ENCODE results near the gene EGFR.

Gene EGFR

DNA sequence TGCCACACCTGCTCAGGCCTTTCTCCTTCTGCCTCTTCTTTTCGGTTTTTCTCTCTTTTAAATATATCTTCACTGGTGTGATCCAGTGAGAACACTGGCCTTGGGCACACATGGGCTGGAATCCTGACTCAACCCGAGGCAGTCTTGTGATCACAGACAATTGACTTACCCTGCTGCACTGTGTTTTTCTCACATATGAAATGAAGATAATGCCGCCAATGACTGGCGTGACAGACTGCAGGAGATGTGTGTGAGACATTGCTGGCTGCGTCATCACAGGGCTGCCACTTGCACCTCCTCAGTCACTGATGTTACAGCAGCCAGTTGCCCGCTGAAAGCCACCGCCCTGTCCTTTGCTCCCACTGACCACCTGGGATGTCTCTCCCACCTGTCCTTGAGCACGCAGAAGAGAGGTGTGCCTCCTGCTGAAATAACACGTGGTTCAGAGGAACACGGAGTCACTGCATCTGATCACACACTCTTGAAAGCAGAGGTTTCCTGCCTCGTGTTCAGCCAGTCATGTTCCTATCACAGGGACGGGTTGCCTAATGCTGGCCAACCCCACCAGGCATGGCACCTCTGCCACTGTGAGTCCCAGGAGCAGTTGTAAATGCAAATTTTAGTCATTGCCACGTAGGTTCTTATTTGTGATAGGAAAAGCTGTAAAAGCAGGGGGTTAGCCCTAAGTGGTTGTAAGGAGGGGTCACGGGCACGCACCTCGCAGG, 221.8 kb downstream of the EGFR start:
- Mint-ChIP-seq H3K27ac (no peak overlapping the region), H3K36me3 (ENCODE audit: low read depth) (no peaks in the 10 kb centered on the region), H3K9me3 (no peaks in the 10 kb centered on the region), H3K27me3 (no peaks in the 10 kb centered on the region), H3K4me1 (ENCODE audit: low read depth) (no peaks in the 10 kb centered on the region), H3K4me3 (no peak overlapping the region)
- intact Hi-C loops (cut with micrococcal nuclease), result no loop called here

DNA sequence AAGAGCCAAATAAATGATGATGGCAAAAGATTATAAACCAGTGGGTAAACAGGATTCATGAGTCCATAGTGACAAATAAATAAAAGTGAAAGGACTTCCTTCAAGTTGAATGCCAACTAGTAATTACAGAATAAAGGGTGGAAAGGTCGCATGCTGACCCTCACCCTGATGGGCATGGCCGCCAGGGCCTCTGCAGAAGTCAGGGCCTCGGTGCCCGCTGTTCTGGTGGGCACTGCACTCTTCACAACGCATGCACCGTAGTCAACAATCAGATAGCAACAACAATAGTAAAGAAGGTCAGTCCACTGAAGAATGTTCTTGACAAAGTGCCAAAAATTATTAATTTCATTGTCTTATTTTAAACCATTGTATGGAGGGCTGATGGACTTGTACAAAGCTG, 223.1 kb downstream of the EGFR start:
- Mint-ChIP-seq H3K4me3 (no peak overlapping the region), H3K4me1 (ENCODE audit: low read depth) (no peaks in the 10 kb centered on the region), H3K27me3 (peaks cover 2% of the 10 kb centered on the region), H3K9me3 (no peaks in the 10 kb centered on the region), H3K27ac (no peak overlapping the region), H3K36me3 (ENCODE audit: low read depth) (no peaks in the 10 kb centered on the region)
- intact Hi-C loops (cut with micrococcal nuclease), result no loop called here

DNA sequence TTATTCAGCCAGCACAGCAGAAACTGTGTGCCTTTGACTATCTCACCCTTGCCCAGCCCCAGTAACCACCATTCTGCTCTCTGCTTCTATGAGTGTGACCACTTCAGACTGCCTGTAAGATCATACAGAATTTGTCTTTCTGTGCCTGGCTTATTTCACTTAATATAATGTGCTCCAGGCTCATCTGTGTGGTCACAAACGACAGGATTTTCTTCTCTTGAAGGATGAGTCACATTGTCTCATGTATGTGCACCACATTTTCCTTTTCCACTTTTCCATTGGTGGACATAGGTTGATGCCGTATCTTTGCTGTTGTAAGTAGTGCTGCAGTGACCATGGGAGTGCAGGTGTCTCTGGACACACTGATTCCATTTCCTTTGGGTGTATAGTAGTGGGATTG, 223.8 kb downstream of the EGFR start:
- H3K36me3 Mint-ChIP-seq (ENCODE audit: low read depth), result no peaks in the 10 kb centered on the region
- peaks cover 2% of the 10 kb centered on the region for H3K27me3 Mint-ChIP-seq
- H3K9me3 Mint-ChIP-seq, result no peaks in the 10 kb centered on the region
- intact Hi-C loops (cut with micrococcal nuclease), result no loop called here
- no peak overlapping the region for H3K4me3 Mint-ChIP-seq
- no peaks in the 10 kb centered on the region for H3K4me1 Mint-ChIP-seq (ENCODE audit: low read depth)
- H3K27ac Mint-ChIP-seq, result no peak overlapping the region

DNA sequence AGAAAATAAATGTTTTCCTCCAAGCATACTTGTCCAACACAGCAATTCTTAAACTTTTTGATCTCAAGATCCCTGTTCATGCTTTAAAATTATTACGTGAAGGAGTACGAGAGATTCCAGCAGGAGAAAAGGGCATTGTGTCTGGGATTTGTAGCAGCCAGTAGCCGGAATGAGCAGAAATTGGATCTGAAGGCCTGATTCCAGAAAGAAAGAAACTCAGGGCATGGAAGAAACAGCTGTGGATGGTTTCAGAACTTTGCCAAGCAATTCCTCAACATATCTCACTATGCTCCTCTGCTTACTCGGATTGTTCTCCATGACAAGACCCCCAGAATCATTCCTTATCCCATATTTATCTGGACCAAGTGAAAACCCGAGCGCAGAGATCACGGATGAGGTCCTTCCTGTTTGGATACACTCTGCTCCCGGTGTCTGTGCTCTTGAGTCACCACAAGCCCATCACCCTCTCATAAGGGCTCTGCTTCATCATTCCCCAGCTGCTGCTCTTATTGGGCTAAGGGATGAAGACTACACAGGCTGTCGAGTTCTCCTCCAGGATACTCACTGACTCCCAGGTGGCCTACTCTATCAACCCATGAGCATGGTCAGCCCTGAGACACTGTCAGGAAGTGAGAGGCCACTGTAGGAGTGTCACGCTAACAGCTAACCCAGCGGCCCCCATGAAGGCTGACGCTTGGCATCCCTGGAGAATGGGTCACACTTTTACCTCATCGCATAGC, 225.4 kb downstream of the EGFR start:
- Mint-ChIP-seq H3K36me3 (ENCODE audit: low read depth) (no peaks in the 10 kb centered on the region), H3K27ac (no peak overlapping the region), H3K27me3 (peaks cover 2% of the 10 kb centered on the region), H3K4me3 (no peak overlapping the region), H3K4me1 (ENCODE audit: low read depth) (no peaks in the 10 kb centered on the region), H3K9me3 (no peaks in the 10 kb centered on the region)
- intact Hi-C loops (cut with micrococcal nuclease), result no loop called here

DNA sequence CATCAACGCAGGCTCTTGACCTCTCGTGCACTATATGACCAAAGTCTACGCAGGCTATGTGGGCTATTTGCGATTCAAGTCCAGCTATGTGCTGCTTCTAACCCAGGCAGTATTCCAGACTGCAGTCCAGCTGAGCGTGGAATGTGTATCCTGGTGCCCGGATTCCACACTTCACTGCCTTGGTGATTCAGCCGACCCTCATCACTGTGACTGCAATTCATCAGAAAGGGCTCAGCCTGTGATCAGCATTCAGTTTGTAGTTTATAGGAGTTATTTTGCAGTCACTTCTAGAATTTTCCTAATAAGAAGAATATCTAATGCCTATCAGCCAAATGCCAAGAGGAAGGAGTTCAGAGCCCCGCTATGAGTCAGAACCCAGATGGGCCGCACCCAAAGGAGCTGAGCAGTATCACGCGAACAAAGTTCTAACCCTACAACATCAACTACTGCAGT, 226.5 kb downstream of the EGFR start:
- Mint-ChIP-seq H3K27ac (no peak overlapping the region), H3K36me3 (ENCODE audit: low read depth) (no peaks in the 10 kb centered on the region), H3K27me3 (peaks cover 2% of the 10 kb centered on the region), H3K9me3 (no peaks in the 10 kb centered on the region), H3K4me3 (no peak overlapping the region), H3K4me1 (ENCODE audit: low read depth) (no peaks in the 10 kb centered on the region)
- intact Hi-C loops (cut with micrococcal nuclease), result no loop called here

DNA sequence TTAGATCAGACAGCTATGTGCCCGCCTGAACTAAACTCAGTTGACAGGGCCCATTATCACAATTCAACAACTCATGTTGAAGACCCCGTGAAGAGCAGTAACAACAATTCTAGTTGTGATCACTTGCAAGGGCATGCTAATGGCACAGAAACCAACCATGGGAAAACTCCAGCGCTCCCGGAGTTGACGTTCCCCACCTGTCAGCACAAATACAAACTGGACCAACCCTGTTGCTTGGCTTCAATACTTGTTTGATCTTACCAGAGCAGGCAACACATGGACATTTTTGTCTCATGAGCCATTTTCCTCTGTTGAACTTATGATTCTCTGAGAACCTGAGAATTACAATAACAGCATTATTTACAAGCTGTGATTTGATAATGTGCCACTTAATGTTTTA, 227.4 kb downstream of the EGFR start:
- H3K4me1 Mint-ChIP-seq (ENCODE audit: low read depth), result no peaks in the 10 kb centered on the region

DNA sequence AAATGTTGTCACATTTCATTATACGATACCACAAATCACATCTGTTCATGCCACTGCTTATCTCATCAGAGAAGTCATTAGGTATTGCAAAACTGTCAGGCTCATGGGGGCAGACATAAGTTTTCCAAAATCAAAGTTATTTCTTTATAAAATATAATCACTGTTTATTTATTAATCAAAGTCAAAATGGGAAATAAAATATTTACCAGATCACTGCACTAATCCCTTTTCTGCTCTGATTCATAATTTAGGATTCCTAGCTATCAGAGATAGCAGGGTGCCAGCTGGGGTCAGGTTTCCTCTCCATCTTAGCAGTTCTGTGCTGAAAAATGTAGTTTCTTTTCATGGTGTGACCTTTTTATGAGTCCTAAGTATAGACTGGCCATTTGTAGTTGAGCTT, 228.6 kb downstream of the EGFR start:
- H3K27me3 Mint-ChIP-seq, result peaks cover 11% of the 10 kb centered on the region

More for the DNA sequence above, 227.4 kb downstream of the EGFR start:
- H3K27me3 Mint-ChIP-seq, result peaks cover 5% of the 10 kb centered on the region
- H3K9me3 Mint-ChIP-seq, result no peaks in the 10 kb centered on the region
- intact Hi-C loops (cut with micrococcal nuclease), result no loop called here
- no peak overlapping the region for H3K4me3 Mint-ChIP-seq
- H3K36me3 Mint-ChIP-seq (ENCODE audit: low read depth), result no peaks in the 10 kb centered on the region
- no peak overlapping the region for H3K27ac Mint-ChIP-seq

DNA sequence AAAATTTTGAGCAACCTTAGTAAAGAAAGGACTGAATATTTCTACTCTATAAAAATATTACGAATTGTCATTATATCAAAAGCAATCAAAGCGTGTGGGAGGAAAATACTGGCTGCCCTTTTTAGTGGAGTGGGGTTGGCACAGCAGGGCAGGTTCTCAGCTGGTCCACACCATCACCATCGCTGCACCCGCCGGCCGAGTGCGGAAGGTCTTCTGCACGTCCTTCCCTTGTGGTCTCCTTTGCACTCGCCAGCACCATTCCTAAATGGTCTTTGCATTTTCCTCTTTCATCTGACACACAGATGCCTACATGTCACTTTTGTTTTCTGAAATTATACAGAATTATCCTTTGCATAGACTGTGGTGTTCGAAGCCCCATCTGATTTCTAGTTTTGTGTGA, 229.7 kb downstream of the EGFR start:
- Mint-ChIP-seq H3K4me1 (ENCODE audit: low read depth) (no peaks in the 10 kb centered on the region), H3K4me3 (no peak overlapping the region), H3K36me3 (ENCODE audit: low read depth) (no peaks in the 10 kb centered on the region), H3K9me3 (no peaks in the 10 kb centered on the region), H3K27me3 (peaks cover 22% of the 10 kb centered on the region), H3K27ac (no peak overlapping the region)
- intact Hi-C loops (cut with micrococcal nuclease), result no loop called here

More for the DNA sequence above, 228.6 kb downstream of the EGFR start:
- intact Hi-C loops (cut with micrococcal nuclease), result no loop called here
- Mint-ChIP-seq H3K4me1 (ENCODE audit: low read depth) (no peaks in the 10 kb centered on the region), H3K36me3 (ENCODE audit: low read depth) (no peaks in the 10 kb centered on the region), H3K9me3 (no peaks in the 10 kb centered on the region), H3K4me3 (no peak overlapping the region), H3K27ac (no peak overlapping the region)

DNA sequence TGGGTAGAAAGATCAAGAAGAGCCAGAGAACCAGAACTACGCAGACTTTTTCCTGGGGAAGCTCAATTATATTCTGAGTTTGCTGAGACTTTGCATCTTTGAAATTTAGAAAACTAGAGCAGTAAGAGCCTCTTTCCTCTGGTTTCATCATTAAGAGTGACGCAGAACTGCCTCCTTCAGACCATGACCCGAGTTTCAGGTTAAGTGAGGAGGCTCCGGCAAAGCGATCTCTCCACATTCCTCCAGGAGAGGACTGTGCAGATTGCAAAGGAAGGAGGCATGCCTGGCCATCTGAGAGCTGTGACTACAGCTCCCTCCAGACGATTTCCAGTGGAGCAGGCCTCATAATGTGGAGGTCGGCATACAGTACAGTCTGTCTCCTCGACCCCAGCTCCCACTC, 230.5 kb downstream of the EGFR start:
- Mint-ChIP-seq H3K27me3 (peaks cover 30% of the 10 kb centered on the region), H3K27ac (no peak overlapping the region), H3K36me3 (ENCODE audit: low read depth) (no peaks in the 10 kb centered on the region), H3K9me3 (no peaks in the 10 kb centered on the region), H3K4me3 (no peak overlapping the region), H3K4me1 (ENCODE audit: low read depth) (no peaks in the 10 kb centered on the region)
- intact Hi-C loops (cut with micrococcal nuclease), result no loop called here

DNA sequence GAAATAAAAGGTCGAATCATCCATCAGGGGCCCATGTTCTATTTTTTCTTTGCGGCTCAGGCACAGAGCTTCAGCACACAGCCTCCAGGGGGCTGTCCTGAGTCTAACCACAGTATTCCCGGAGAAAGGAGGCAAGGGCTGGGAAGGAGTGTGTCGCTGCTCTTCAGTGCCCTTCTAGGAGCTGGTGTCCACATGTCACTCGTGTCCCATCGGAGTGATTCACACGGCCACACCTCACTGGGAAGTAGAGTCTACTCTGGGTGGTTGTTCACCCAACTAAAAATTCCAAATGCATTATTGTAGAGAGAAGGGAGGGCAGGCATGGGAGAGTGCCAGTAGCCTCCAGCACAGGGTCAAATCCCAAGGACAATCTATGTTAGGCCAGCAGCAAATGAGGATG, 231.5 kb downstream of the EGFR start:
- Mint-ChIP-seq H3K4me1 (ENCODE audit: low read depth) (peaks cover 6% of the 10 kb centered on the region), H3K4me3 (no peak overlapping the region), H3K36me3 (ENCODE audit: low read depth) (no peaks in the 10 kb centered on the region), H3K9me3 (no peaks in the 10 kb centered on the region), H3K27ac (no peak overlapping the region), H3K27me3 (peaks cover 37% of the 10 kb centered on the region)
- intact Hi-C loops (cut with micrococcal nuclease), result no loop called here

DNA sequence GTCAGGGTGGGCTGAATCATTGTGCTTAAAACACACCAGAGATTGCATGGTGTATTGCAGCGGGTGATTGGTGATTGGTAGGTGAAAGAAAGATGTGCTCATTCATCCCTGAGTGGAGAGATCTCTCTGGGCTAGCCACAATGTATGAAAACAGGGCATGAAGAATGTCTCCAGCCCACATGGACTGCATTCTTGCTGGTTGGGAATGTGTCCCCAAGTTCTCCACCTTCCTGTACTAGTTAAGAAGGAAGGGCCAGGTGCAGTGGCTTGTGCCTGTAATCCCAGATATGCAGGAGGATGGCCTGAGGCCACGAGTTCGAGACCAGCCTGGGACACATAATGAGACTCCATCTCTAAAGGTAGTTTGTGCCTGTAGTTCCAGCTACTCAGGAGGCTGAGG, 232.5 kb downstream of the EGFR start:
- H3K36me3 Mint-ChIP-seq (ENCODE audit: low read depth), result no peaks in the 10 kb centered on the region
- no peaks in the 10 kb centered on the region for H3K9me3 Mint-ChIP-seq
- H3K27ac Mint-ChIP-seq, result no peak overlapping the region
- H3K4me1 Mint-ChIP-seq (ENCODE audit: low read depth), result peaks cover 12% of the 10 kb centered on the region
- H3K4me3 Mint-ChIP-seq, result no peak overlapping the region
- peaks cover 47% of the 10 kb centered on the region for H3K27me3 Mint-ChIP-seq
- intact Hi-C loops (cut with micrococcal nuclease), result no loop called here

DNA sequence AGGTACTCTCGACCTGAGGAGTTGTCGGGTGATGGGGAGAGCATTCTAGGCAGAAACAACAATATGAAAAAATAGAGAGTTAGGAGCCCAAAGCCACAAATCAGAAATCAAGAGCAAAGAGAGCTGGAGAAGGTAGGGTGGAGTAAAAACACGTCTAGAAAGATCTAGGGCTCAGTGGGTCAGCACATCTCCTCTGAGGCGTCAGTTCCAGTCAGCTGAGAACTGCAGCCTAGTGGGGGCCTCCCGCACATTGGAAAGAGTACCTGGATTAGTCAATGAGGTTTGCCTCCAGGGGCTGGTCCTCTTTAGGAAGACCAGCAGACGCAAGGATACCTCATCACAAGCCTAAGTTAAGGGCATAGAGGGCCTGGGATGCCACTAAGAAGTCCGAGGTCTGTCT, 233.1 kb downstream of the EGFR start:
- intact Hi-C loops (cut with micrococcal nuclease), result no loop called here
- no peaks in the 10 kb centered on the region for H3K36me3 Mint-ChIP-seq (ENCODE audit: low read depth)
- H3K9me3 Mint-ChIP-seq, result no peaks in the 10 kb centered on the region
- no peak overlapping the region for H3K27ac Mint-ChIP-seq
- peaks cover 12% of the 10 kb centered on the region for H3K4me1 Mint-ChIP-seq (ENCODE audit: low read depth)
- peaks cover 50% of the 10 kb centered on the region for H3K27me3 Mint-ChIP-seq
- H3K4me3 Mint-ChIP-seq, result no peak overlapping the region

DNA sequence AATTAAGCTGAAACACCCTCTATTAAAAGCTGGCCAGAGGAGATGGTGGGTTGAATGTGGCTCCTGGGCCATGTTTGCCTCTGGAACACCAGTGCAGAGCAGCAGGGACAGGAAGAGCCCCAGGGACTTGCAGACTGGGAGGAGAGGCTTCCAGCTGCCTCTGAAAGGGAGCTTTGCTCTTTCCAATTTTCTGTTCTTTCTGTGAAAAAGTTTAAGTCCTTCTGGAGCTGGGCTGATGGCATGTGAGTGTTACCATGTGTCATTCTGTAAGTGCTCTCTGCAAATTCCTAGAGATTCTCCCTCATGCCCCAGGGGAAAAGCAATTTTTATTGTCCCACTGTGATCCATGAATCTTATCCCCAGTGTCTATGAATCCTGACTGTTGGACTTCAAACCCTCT, 233.6 kb downstream of the EGFR start:
- Mint-ChIP-seq H3K9me3 (no peaks in the 10 kb centered on the region), H3K4me1 (ENCODE audit: low read depth) (peaks cover 12% of the 10 kb centered on the region), H3K27me3 (peaks cover 52% of the 10 kb centered on the region), H3K27ac (no peak overlapping the region), H3K4me3 (no peak overlapping the region), H3K36me3 (ENCODE audit: low read depth) (no peaks in the 10 kb centered on the region)
- intact Hi-C loops (cut with micrococcal nuclease), result no loop called here

DNA sequence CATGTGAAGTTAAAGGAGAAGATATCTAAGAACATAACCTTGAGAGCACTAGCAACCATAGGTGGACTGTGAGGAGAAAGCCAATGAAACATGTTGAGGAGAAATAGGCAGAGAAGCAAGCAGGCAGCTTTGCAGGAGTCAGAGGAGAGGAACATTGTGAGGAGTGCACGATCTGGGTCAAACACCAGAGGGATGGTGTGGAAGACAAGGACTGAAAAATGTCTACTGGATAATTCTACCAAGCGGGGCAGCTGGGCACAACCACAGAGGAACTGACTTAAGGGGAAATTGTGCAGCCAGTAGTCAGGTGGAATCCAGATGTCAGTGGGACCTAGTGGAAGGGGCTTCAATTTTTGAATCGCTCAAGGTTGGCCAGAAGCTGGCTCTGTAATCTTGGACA, 234.4 kb downstream of the EGFR start:
- no peaks in the 10 kb centered on the region for H3K36me3 Mint-ChIP-seq (ENCODE audit: low read depth)
- H3K4me1 Mint-ChIP-seq (ENCODE audit: low read depth), result peaks cover 12% of the 10 kb centered on the region
- H3K4me3 Mint-ChIP-seq, result no peak overlapping the region
- no peak overlapping the region for H3K27ac Mint-ChIP-seq
- no peaks in the 10 kb centered on the region for H3K9me3 Mint-ChIP-seq
- intact Hi-C loops (cut with micrococcal nuclease), result no loop called here
- H3K27me3 Mint-ChIP-seq, result peaks cover 56% of the 10 kb centered on the region

DNA sequence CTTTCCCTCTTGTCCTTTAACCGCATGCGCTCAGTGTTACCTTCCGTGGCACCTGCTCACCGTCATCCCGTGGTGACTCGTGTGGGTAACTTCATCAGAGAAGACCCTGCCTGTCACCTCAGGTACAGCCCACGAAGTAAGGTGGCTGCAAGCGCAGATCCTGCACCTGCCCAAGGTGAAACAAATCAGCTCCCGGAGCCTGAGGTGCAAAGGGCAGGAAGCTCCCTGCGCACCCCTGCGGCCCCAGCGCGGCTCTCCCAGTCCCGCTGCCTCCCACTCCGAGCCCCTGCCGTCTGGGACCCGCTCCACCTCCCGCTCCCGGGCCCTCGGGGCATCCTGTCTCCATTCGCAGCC, 235.4 kb downstream of the EGFR start:
- no peak overlapping the region for H3K4me3 Mint-ChIP-seq
- intact Hi-C loops (cut with micrococcal nuclease), result no loop called here
- no peak overlapping the region for H3K27ac Mint-ChIP-seq

More for the DNA sequence above, 235.4 kb downstream of the EGFR start:
- Mint-ChIP-seq H3K36me3 (ENCODE audit: low read depth) (no peaks in the 10 kb centered on the region), H3K27me3 (peaks cover 56% of the 10 kb centered on the region), H3K9me3 (no peaks in the 10 kb centered on the region), H3K4me1 (ENCODE audit: low read depth) (peaks cover 12% of the 10 kb centered on the region)

Measured in dendritic cell treated with granulocyte-macrophage colony-stimulating factor and Interleukin-4, amounts not matched to agents 40 ng/mL and 50 ng/mL, for 4 days (primary cell).